ENCODE data around the gene AGBL5. TPM values are rescaled to one million over a fixed set of nuclear protein-coding genes. Genes with fewer than 3 reads are reported as not detected.
"Not testable (repeated sequence)": the region's sequence is repeated elsewhere in the genome, so short reads cannot be mapped to it uniquely, and the experiment has no call there.

AGBL5 gene
- polyA plus RNA-seq, 3 donors = 7.4 to 11.2 (median 7.8) TPM

GRCh38 chr2:27071277-27071989, 20.0 kb downstream of the AGBL5 start, which contains the start of gene OST4:
OST4 (minus strand) TSS chr2:27071654.
- WGBS, 3 donors = 0 to 1% (median 0%) methylated on average over 59 to 86 of the region's 86 CpGs
- H3K27ac ChIP-seq (ENCODE audit: low read depth, low read length) = peak within 1 kb of the TSS; percentile 23

DNA sequence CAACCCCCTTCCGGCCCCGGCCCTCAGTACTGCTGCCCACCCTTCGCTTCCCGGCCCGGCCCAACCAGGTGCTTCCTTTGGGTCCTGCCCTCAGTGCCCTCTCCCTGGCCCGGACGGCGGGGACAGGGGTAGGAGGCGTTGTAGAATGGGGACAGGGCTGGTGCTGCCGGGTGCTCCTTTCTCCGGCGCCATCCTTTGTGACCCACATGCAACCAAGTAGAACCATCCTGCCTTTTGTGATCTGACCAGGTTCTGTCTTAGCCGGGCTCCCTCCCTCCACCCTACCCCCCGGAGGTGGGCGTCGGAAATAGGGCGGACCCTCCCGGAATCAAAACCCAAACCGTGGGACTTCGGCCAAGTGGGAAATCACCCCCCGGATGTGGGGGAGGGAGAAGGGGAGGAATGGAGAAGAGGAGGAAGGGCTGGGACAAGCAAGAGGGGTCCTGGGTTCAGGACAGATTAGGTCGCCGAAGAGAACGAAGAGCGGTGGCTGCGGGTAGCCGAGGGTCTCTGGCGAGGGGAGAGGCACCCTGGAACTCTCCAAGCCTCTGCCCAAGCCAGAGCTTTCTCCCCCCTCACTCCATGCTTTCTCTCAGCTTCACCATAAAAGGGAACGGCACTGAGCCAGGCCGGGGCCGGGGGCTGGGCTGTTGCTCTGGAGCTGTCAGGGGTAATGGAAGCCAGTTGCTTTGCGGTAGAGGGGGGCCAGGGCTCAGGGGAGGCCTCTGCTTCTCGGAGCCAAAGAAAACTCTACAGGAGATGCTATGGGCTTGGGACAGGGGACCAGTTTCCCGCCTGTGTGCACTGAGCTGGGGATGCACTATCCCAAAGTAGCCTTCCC, 20.7 kb downstream of the AGBL5 start:
- WGBS, 3 donors = 3 to 10% (median 4%) methylated on average over 24 to 34 of the region's 34 CpGs
- H3K27ac ChIP-seq (ENCODE audit: low read depth, low read length) = no peak overlapping the region

- H3K27ac ChIP-seq (ENCODE audit: low read depth, low read length) = no peak overlapping the region
- WGBS, 3 donors = 72 to 82% (median 77%) methylated on average over 5 of the region's 5 CpGs
Observed at GRCh38 chr2:27072920-27073319, 21.5 kb downstream of the AGBL5 start.

DNA sequence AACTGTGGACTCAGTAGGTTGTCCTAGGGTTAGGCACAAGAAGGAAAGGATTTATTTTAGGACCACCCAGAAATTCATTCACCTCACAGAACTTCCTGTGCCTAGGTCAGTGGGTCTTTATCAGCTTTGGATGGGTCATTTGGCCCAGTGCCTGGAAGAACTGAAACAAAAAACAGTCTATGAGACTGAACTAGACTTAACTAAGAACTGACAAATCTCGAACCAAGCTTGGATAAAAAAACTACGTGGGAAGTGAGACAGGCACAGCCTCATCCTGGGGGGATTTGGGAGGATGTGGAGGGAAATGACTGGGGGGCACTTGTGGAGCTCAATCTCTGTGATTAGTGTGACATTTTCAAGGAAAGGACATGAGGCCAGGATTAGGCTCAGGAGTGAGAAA, 22.3 kb downstream of the AGBL5 start:
- no peak overlapping the region for H3K27ac ChIP-seq (ENCODE audit: low read depth, low read length)
- WGBS, 3 donors = 21 to 54% (median 23%) methylated on average over 2 of the region's 2 CpGs

DNA sequence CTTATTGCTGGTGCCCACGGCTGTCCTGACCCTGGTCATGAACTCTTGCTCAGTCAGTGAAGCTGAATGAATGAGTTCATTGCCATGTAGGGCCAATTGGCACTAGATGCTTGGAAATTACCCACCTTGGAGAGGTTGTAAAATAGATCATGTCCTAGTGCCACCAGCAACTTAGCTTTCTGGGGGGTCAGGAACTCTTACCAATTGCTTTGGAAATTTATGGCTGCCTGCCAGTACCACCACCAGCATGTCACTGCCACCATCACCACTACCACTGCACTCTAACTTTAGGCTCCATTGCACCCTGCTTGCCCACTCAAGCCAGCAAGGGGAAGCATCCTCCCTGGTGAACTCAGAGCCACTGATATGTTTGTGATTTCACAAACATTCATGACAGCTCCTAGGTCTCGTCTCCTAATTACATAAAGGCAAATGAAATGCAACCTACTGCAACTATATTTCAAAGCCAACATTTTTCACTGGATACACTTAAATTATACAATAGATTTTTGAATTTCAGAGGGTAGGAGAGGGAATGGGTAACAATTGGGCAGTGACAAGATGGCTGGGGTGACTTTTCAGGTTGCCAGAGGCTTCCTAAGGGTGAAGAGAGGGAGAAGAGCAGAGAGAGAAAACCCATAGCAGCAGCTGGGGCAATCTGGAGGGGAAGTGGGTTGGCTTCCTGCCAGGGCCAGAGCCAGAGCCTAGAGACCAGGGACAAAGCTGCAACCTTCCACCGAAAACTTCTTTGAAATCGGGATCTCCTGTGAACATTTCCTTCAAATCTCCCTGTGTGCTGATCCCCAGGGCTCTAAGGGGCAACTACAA, 23.5 kb downstream of the AGBL5 start:
- no peak overlapping the region for H3K27ac ChIP-seq (ENCODE audit: low read depth, low read length)
- WGBS, 3 donors = 43 to 78% (median 44%) methylated on average over 4 of the region's 4 CpGs

- 65 to 85% (median 79%) methylated on average over 6 of the region's 6 CpGs for WGBS, 3 donors
- not testable (repeated sequence) for H3K27ac ChIP-seq (ENCODE audit: low read depth, low read length)
Observed at GRCh38 chr2:27075566-27075871, 24.1 kb downstream of the AGBL5 start.

GRCh38 chr2:27076323-27076722, 24.9 kb downstream of the AGBL5 start:
- 78 to 86% (median 79%) methylated on average over 4 of the region's 4 CpGs for WGBS, 3 donors
- H3K27ac ChIP-seq (ENCODE audit: low read depth, low read length) = no peak overlapping the region

- H3K27ac ChIP-seq (ENCODE audit: low read depth, low read length) = no peak overlapping the region
- 67 to 75% (median 72%) methylated on average over 7 of the region's 7 CpGs for WGBS, 3 donors
Observed at GRCh38 chr2:27077231-27077630, 25.8 kb downstream of the AGBL5 start.

- no peak within 1 kb of the TSS for H3K27ac ChIP-seq (ENCODE audit: low read depth, low read length)
- 26 to 44% (median 27%) methylated on average over 34 to 41 of the region's 41 CpGs for WGBS, 3 donors
Observed at GRCh38 chr2:27078267-27079194, 27.1 kb downstream of the AGBL5 start, which contains the start of gene EMILIN1. EMILIN1 (plus strand) TSS chr2:27078615; CDS start chr2:27079066, 451 bp downstream.

- no peak overlapping the region for H3K27ac ChIP-seq (ENCODE audit: low read depth, low read length)
- WGBS, 3 donors = 52 to 82% (median 54%) methylated on average over 14 of the region's 14 CpGs
Observed at GRCh38 chr2:27079233-27080139, 28.0 kb downstream of the AGBL5 start.

- 80 to 84% (median 82%) methylated on average over 7 of the region's 7 CpGs for WGBS, 3 donors
Observed at GRCh38 chr2:27080140-27080469, 28.6 kb downstream of the AGBL5 start.

GRCh38 chr2:27080603-27080936, 29.1 kb downstream of the AGBL5 start:
- WGBS, 3 donors = 85 to 91% (median 88%) methylated on average over 14 of the region's 14 CpGs
- no peak overlapping the region for H3K27ac ChIP-seq (ENCODE audit: low read depth, low read length)

More at GRCh38 chr2:27080140-27080469, 28.6 kb downstream of the AGBL5 start:
- no peak overlapping the region for H3K27ac ChIP-seq (ENCODE audit: low read depth, low read length)

- WGBS, 3 donors = 89 to 90% (median 89%) methylated on average over 33 to 38 of the region's 38 CpGs
Observed at GRCh38 chr2:27081984-27082772, 30.7 kb downstream of the AGBL5 start.

DNA sequence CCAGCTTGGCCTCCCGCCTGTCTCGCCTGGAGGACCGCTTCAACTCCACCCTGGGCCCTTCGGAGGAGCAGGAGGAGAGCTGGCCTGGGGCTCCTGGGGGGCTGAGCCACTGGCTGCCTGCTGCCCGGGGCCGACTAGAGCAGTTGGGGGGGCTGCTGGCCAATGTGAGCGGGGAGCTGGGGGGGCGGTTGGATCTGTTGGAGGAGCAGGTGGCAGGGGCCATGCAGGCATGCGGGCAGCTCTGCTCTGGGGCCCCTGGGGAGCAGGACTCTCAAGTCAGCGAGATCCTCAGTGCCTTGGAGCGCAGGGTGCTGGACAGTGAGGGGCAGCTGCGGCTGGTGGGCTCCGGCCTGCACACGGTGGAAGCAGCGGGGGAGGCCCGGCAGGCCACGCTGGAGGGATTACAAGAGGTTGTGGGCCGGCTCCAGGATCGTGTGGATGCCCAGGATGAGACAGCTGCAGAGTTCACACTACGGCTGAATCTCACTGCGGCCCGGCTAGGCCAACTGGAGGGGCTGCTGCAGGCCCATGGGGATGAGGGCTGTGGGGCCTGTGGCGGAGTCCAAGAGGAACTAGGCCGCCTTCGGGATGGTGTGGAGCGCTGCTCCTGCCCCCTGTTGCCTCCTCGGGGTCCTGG, 31.4 kb downstream of the AGBL5 start:
- WGBS, 3 donors = 89 to 90% (median 90%) methylated on average over 25 to 27 of the region's 27 CpGs
- H3K27ac ChIP-seq (ENCODE audit: low read depth, low read length) = no peak overlapping the region

More at GRCh38 chr2:27081984-27082772, 30.7 kb downstream of the AGBL5 start:
- no peak overlapping the region for H3K27ac ChIP-seq (ENCODE audit: low read depth, low read length)

GRCh38 chr2:27083410-27084296, 32.2 kb downstream of the AGBL5 start:
- WGBS, 3 donors = 86 to 94% (median 94%) methylated on average over 19 to 20 of the region's 20 CpGs
- no peak overlapping the region for H3K27ac ChIP-seq (ENCODE audit: low read depth, low read length)
